ENCODE data around the gene THUMPD3. TPM values are rescaled to one million over a fixed set of nuclear protein-coding genes. Genes with fewer than 3 reads are reported as not detected.

The THUMPD3 gene
- total RNA-seq, 4 donors from 2014 or later = 22.2 to 39.8 (median 25.2) TPM

- Histone ChIP-seq H3K27ac (peak overlapping the region in 2 of 4 donors; percentile 14 to 45), H3K27me3 (no peaks in the 10 kb centered on the region), H3K36me3 (peaks cover 3 to 88% of the 10 kb centered on the region in 2 donors), H3K4me1 (no peaks in the 10 kb centered on the region), H3K9me3 (no peaks in the 10 kb centered on the region), H3K4me3 (no peak overlapping the region)
- TF ChIP-seq CTCF (IDR thresholded peaks at IDR 0.05 in 4 of 5, conservative IDR thresholded peaks at IDR 0.05 in 1 of 5) (no peak), POLR2A (IDR thresholded peaks at IDR 0.05) (no peak)
- DNase-seq = no peak
- in situ Hi-C loops (cut with MboI; ENCODE audit: low sequenced_read_pairs in 4 of 4) = loop anchor here in 1 of 4 donors (10.0 kb wide), 1 partner anchor 51 kb away; no protein-coding TSS in a partner anchor
- intact Hi-C loops (cut with DNase I; ENCODE audit: low total_unique reads) = no loop called here
- no peak for ATAC-seq
These were observed 21.4 kb downstream of the THUMPD3 start for GRCh38 chr3:9384141-9384828.

- Histone ChIP-seq H3K4me3 (no peak overlapping the region), H3K36me3 (peaks cover 3 to 89% of the 10 kb centered on the region in 2 donors), H3K9me3 (no peaks in the 10 kb centered on the region), H3K27ac (no peak overlapping the region), H3K27me3 (no peaks in the 10 kb centered on the region), H3K4me1 (no peaks in the 10 kb centered on the region)
- in situ Hi-C loops (cut with MboI; ENCODE audit: low sequenced_read_pairs in 4 of 4) = loop anchor here in 1 of 4 donors (10.0 kb wide), 1 partner anchor 49 kb away; no protein-coding TSS in a partner anchor
- TF ChIP-seq CTCF (IDR thresholded peaks at IDR 0.05 in 4 of 5, conservative IDR thresholded peaks at IDR 0.05 in 1 of 5) (no peak), POLR2A (IDR thresholded peaks at IDR 0.05) (no peak)
- DNase-seq = no peak
- no peak for ATAC-seq
- intact Hi-C loops (cut with DNase I; ENCODE audit: low total_unique reads) = no loop called here
These were observed 22.6 kb downstream of the THUMPD3 start for GRCh38 chr3:9385187-9386077.

GRCh38 chr3:9386078-9386459 lies 23.2 kb downstream of the THUMPD3 start:
- in situ Hi-C loops (cut with MboI; ENCODE audit: low sequenced_read_pairs in 4 of 4) (loop anchor here in 1 of 4 donors (10.0 kb wide), 1 partner anchor 49 kb away; no protein-coding TSS in a partner anchor), intact Hi-C loops (cut with DNase I; ENCODE audit: low total_unique reads) (no loop called here)
- H3K27me3 ChIP-seq = no peaks in the 10 kb centered on the region
- H3K4me3 ChIP-seq = no peak overlapping the region
- no peaks in the 10 kb centered on the region for H3K9me3 ChIP-seq
- no peak for TF ChIP-seq POLR2A (IDR thresholded peaks at IDR 0.05)
- no peak for TF ChIP-seq CTCF (IDR thresholded peaks at IDR 0.05 in 4 of 5, conservative IDR thresholded peaks at IDR 0.05 in 1 of 5)
- H3K27ac ChIP-seq = no peak overlapping the region
- DNase-seq (no peak), ATAC-seq (no peak)
- peaks cover 3 to 89% of the 10 kb centered on the region in 2 donors for H3K36me3 ChIP-seq
- peaks cover 0 to under 1% of the 10 kb centered on the region in 2 donors for H3K4me1 ChIP-seq

- ATAC-seq (no peak), DNase-seq (no peak)
- Histone ChIP-seq H3K4me3 (no peak overlapping the region), H3K27ac (peak overlapping the region in 1 of 4 donors; percentile 16), H3K4me1 (peaks cover 5 to 7% of the 10 kb centered on the region in 2 donors), H3K9me3 (no peaks in the 10 kb centered on the region), H3K27me3 (no peaks in the 10 kb centered on the region), H3K36me3 (peaks cover 3 to 92% of the 10 kb centered on the region in 2 donors)
- in situ Hi-C loops (cut with MboI; ENCODE audit: low sequenced_read_pairs in 4 of 4) = loop anchor here in 1 of 4 donors (10.0 kb wide), 1 partner anchor 48 kb away; no protein-coding TSS in a partner anchor
- intact Hi-C loops (cut with DNase I; ENCODE audit: low total_unique reads) = no loop called here
- TF ChIP-seq POLR2A (IDR thresholded peaks at IDR 0.05) (no peak), CTCF (IDR thresholded peaks at IDR 0.05 in 4 of 5, conservative IDR thresholded peaks at IDR 0.05 in 1 of 5) (no peak)
These were observed 23.9 kb downstream of the THUMPD3 start for GRCh38 chr3:9386501-9387321.
